Esophagus muscularis mucosa (tissue), 4 donors: ENCODE data around the gene C1QTNF9B.

Experiments used
- CTCF ChIP-seq, 3 experiments: fragments of 200-600 bp in 2 of 3; fragments of 450-650 bp in 1 of 3; sonication (generic) in 2 of 3; IDR thresholded peaks; one replicate each; pipeline ENCODE4 v1.5.1; 2017 to 2019; ENCODE audit warnings: antibody characterized with exemption in 3 of 3, mild to moderate bottlenecking in 2 of 3, moderate library complexity in 1 of 3
- EP300 ChIP-seq: sonication (generic); formaldehyde crosslinking; IDR thresholded peaks from one replicate; pipeline ENCODE4 v1.6.1; 2017; ENCODE audit warnings: antibody characterized with exemption
- POLR2A ChIP-seq: fragments of 450-650 bp; IDR thresholded peaks from one replicate; pipeline ENCODE4 v1.6.1; 2017; ENCODE audit warnings: antibody characterized with exemption, moderate library complexity, mild to moderate bottlenecking, low read depth
- POLR2AphosphoS5 ChIP-seq, 2 donors: sonication (generic); formaldehyde crosslinking; IDR thresholded peaks; one replicate each; pipeline ENCODE4 v1.6.1; 2017; ENCODE audit warnings: antibody characterized with exemption in 2 of 2

GRCh38 chr13:23847497-23847896 lies 49.8 kb downstream of the C1QTNF9B start:
- no peak for TF ChIP-seq CTCF (IDR thresholded peaks at IDR 0.05)
- TF ChIP-seq EP300 = no peak
- TF ChIP-seq POLR2A = no peak
- TF ChIP-seq POLR2AphosphoS5 (IDR thresholded peaks at IDR 0.05) = no peak
